KMS-11 (cell line): ENCODE data around the gene HES4.

Source experiments
- H2AFZ ChIP-seq: fragments of 200-600 bp; sonication (generic); 2 replicates; pipeline ENCODE4 v1.6.1; 2016; ENCODE audit warnings: antibody characterized with exemption, mixed run types, low read depth
- H3K27ac ChIP-seq: fragments of 200-600 bp; sonication (generic); 2 replicates; pipeline ENCODE4 v1.6.1; 2016; ENCODE audit warnings: mild to moderate bottlenecking, mixed run types
- H3K27me3 ChIP-seq: fragments of 200-600 bp; sonication (generic); 2 replicates; pipeline ENCODE4 v1.6.1; 2017; ENCODE audit warnings: mild to moderate bottlenecking, low read depth, mixed run types, moderate library complexity; ENCODE audit not compliant: insufficient read depth
- H3K36me3 ChIP-seq: fragments of 200-600 bp; sonication (generic); 2 replicates; pipeline ENCODE4 v1.6.1; 2017; ENCODE audit warnings: mild to moderate bottlenecking, mixed run types; ENCODE audit not compliant: insufficient read depth
- H3K4me1 ChIP-seq: fragments of 200-600 bp; sonication (generic); 2 replicates; pipeline ENCODE4 v1.6.1; 2016; ENCODE audit warnings: mild to moderate bottlenecking, low read depth, mixed run types; ENCODE audit not compliant: poor library complexity, severe bottlenecking
- H3K4me2 ChIP-seq: fragments of 200-600 bp; sonication (generic); 2 replicates; pipeline ENCODE4 v1.7.0; 2016; ENCODE audit warnings: mild to moderate bottlenecking, mixed run types
- H3K4me3 ChIP-seq: fragments of 200-600 bp; sonication (generic); IDR thresholded peaks from 2 replicates; pipeline ENCODE4 v1.6.1; 2017; ENCODE audit warnings: low read depth, low read length, mixed read lengths; ENCODE audit not compliant: insufficient read depth
- H3K79me2 ChIP-seq: fragments of 200-600 bp; sonication (generic); 2 replicates; pipeline ENCODE4 v1.6.1; 2016; ENCODE audit warnings: low read depth, mixed run types; ENCODE audit not compliant: insufficient read depth
- H3K9ac ChIP-seq: fragments of 200-600 bp; sonication (generic); 2 replicates; pipeline ENCODE4 v1.6.1; 2016; ENCODE audit warnings: mild to moderate bottlenecking, mixed run types
- H4K20me1 ChIP-seq: fragments of 200-600 bp; sonication (generic); 2 replicates; pipeline ENCODE4 v1.6.1; 2016; ENCODE audit warnings: mild to moderate bottlenecking, mixed run types; ENCODE audit not compliant: insufficient read depth
- TF ChIP-seq, protein P1 (sequence below): fragments of 200-600 bp; sonication (generic); conservative IDR thresholded peaks from 2 replicates; pipeline ENCODE4 v1.6.1; 2017; ENCODE audit warnings: low read depth, mild to moderate bottlenecking, antibody characterized with exemption, low read length, moderate library complexity, mixed read lengths

Gene HES4

GRCh38 chr1:959731-960362 is 40.0 kb downstream of the HES4 start:
- TF ChIP-seq, protein P1, sequence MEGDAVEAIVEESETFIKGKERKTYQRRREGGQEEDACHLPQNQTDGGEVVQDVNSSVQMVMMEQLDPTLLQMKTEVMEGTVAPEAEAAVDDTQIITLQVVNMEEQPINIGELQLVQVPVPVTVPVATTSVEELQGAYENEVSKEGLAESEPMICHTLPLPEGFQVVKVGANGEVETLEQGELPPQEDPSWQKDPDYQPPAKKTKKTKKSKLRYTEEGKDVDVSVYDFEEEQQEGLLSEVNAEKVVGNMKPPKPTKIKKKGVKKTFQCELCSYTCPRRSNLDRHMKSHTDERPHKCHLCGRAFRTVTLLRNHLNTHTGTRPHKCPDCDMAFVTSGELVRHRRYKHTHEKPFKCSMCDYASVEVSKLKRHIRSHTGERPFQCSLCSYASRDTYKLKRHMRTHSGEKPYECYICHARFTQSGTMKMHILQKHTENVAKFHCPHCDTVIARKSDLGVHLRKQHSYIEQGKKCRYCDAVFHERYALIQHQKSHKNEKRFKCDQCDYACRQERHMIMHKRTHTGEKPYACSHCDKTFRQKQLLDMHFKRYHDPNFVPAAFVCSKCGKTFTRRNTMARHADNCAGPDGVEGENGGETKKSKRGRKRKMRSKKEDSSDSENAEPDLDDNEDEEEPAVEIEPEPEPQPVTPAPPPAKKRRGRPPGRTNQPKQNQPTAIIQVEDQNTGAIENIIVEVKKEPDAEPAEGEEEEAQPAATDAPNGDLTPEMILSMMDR: no peak
- Histone ChIP-seq H3K4me1 (peaks cover 18% of the 10 kb centered on the region), H3K27ac (no peak overlapping the region), H2AFZ (peak overlapping the region; percentile 57; the same call in 1 of the 2 replicates), H4K20me1 (no peaks in the 10 kb centered on the region), H3K27me3 (no peaks in the 10 kb centered on the region; the same call in 1 of the 2 replicates), H3K4me2 (no peak overlapping the region), H3K9ac (peak overlapping the region; percentile 22; the same call in 1 of the 2 replicates), H3K79me2 (peaks cover 22% of the 10 kb centered on the region), H3K4me3 (no peak overlapping the region), H3K36me3 (peaks cover 10% of the 10 kb centered on the region; the same call in 1 of the 2 replicates)

DNA sequence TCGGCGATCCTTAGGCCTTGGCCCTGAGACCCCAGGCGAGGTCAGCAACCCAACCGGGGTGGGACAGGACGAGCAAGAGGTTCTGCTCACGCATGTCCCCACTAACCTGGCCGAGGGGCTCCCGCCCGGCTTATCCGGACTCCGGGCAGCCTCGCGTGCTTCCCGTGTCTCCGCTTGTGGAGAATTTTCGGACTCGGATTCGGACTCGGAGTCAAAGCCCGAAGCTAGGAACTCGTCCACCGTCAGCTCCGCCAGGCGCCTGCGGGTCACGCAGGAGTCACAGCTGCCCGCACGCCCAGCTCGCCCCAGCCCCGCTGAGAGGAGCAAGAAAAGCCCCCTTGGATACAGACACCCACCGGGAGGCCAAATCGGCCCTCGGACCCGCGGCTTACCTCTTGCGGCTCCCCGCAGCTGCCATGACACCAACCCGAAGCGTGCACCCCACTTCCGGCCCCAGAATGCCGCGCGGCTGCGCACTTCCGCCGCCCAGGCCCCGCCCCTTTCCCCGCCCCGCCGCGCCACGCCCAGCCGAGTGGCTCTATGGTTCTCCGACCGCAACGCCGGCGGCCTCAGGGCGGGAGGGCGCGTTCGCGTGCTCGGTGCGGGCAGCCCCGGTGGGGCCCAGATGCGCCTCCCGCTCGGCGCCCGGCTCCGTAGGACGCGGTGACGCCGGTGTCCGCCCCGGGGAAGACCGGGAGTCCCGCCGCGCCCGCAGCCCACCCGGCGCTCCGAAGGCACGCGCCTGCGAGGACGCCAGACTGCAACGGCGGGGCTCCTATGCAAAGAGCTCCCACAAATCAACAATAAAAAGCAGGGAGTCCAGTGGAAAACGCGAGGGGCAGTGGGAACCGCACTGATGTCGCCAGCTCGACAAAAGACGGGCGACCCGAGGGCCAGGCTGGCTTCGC is 40.8 kb downstream of the HES4 start, which contains the start of gene NOC2L:
TSS of gene NOC2L (minus strand) at position 434 of the 908 bp plus-strand sequence. CDS start at position 418, 16 bp downstream.
- TF ChIP-seq, protein P1: no peak
- peak within 1 kb of the TSS; percentile 57 for H2AFZ ChIP-seq

GRCh38 chr1:956636-957035 is 43.3 kb downstream of the HES4 start:
- TF ChIP-seq, protein P1: no peak
- Histone ChIP-seq H3K9ac (no peak overlapping the region), H3K79me2 (peaks cover 22% of the 10 kb centered on the region), H3K27ac (no peak overlapping the region), H3K36me3 (peaks cover 10% of the 10 kb centered on the region; the same call in 1 of the 2 replicates), H3K4me1 (peaks cover 18% of the 10 kb centered on the region), H3K27me3 (no peaks in the 10 kb centered on the region; the same call in 1 of the 2 replicates), H3K4me2 (no peak overlapping the region), H3K4me3 (no peak overlapping the region), H2AFZ (no peak overlapping the region), H4K20me1 (no peaks in the 10 kb centered on the region)

More for the DNA sequence above, 40.8 kb downstream of the HES4 start, which contains the start of gene NOC2L:
- H3K4me1 ChIP-seq: peaks cover 18% of the 10 kb centered on the region
- peaks cover 10% of the 10 kb centered on the region; the same call in 1 of the 2 replicates for H3K36me3 ChIP-seq
- 0 out of 2 replicates have a peak within 1 kb of the TSS, but pooled peaks have one; percentile 25 for H3K27ac ChIP-seq
- H4K20me1 ChIP-seq: no peaks in the 10 kb centered on the region
- peak within 1 kb of the TSS; percentile 85 for H3K4me3 ChIP-seq
- H3K79me2 ChIP-seq: peaks cover 22% of the 10 kb centered on the region
- no peaks in the 10 kb centered on the region; the same call in 1 of the 2 replicates for H3K27me3 ChIP-seq
- peak within 1 kb of the TSS; percentile 50 for H3K4me2 ChIP-seq
- H3K9ac ChIP-seq: peak within 1 kb of the TSS; percentile 72

- no peaks in the 10 kb centered on the region; the same call in 1 of the 2 replicates for H3K27me3 ChIP-seq
- H3K4me3 ChIP-seq: no peak overlapping the region
- no peak overlapping the region for H3K4me2 ChIP-seq
- no peak overlapping the region for H2AFZ ChIP-seq
- no peak overlapping the region for H3K27ac ChIP-seq
- H3K4me1 ChIP-seq: peaks cover 18% of the 10 kb centered on the region
- H4K20me1 ChIP-seq: no peaks in the 10 kb centered on the region
- H3K79me2 ChIP-seq: peaks cover 22% of the 10 kb centered on the region
- H3K9ac ChIP-seq: no peak overlapping the region
- peaks cover 10% of the 10 kb centered on the region; the same call in 1 of the 2 replicates for H3K36me3 ChIP-seq
- TF ChIP-seq, protein P1: no peak
Measured at GRCh38 chr1:955474-955873, 44.4 kb downstream of the HES4 start.
